ENCODE measurements around the gene MRPL10. TPM values are rescaled to one million over a fixed set of nuclear protein-coding genes. Genes with fewer than 3 reads are reported as not detected.
A peak's percentile ranks its signal among the peaks of the same experiment; 100 is the strongest.

The MRPL10 gene
- total and polyA plus RNA-seq, 2 experiments from 2014 or later: 50.2 to 74.7 TPM

GRCh38 chr17:47797797-47798196 lies 33.5 kb downstream of the MRPL10 start:
- no peak overlapping the region for H3K4me3 Mint-ChIP-seq
- peaks cover 8% of the 10 kb centered on the region for H3K27me3 Mint-ChIP-seq (ENCODE audit: insufficient read depth, low read depth, poor library complexity)
- peak; percentile 42 for DNase-seq (ENCODE audit: low spot score)

GRCh38 chr17:47792979-47793378 lies 38.4 kb downstream of the MRPL10 start:
- Mint-ChIP-seq H3K4me1 (peaks cover 4% of the 10 kb centered on the region; the same call in 2 of the 3 replicates), H3K36me3 (ENCODE audit: low read depth) (no peaks in the 10 kb centered on the region; the same call in 2 of the 3 replicates), H3K27me3 (ENCODE audit: insufficient read depth, low read depth, poor library complexity) (peaks cover 38% of the 10 kb centered on the region), H3K4me3 (no peak overlapping the region), H3K9me3 (no peaks in the 10 kb centered on the region), H3K27ac (no peak overlapping the region)
- DNase-seq (ENCODE audit: low spot score): no peak
- no peak overlapping the region for H3K27ac ChIP-seq (ENCODE audit: low read depth)
- H3F3A ChIP-seq (replicated peaks; ENCODE audit: low read depth): 0 out of 2 replicates have a peak, but pooled peaks cover 4% of the 10 kb centered on the region
- H3K79me2 ChIP-seq (replicated peaks; ENCODE audit: insufficient read depth): no peaks in the 10 kb centered on the region
- no peaks in the 10 kb centered on the region for H3K36me3 ChIP-seq (ENCODE audit: insufficient read depth)
- ATAC-seq: no peak
- 0 out of 2 replicates have a peak, but pooled peaks cover 4% of the 10 kb centered on the region for H3K4me1 ChIP-seq (ENCODE audit: insufficient read depth)
- no peaks in the 10 kb centered on the region for H3K9me2 ChIP-seq (ENCODE audit: insufficient read depth)
- no peak overlapping the region for H3K4me3 ChIP-seq
- H4K20me1 ChIP-seq (replicated peaks; ENCODE audit: insufficient read depth): no peaks in the 10 kb centered on the region; the same call in 1 of the 2 replicates
- H3K4me2 ChIP-seq: no peak overlapping the region
- peaks cover 63% of the 10 kb centered on the region for H3K27me3 ChIP-seq (ENCODE audit: insufficient read depth)
- H2AFZ ChIP-seq: no peak overlapping the region
- no peak for TF ChIP-seq ZNF462 (CRISPR knock-in tag; IDR thresholded peaks at IDR 0.05)

More at GRCh38 chr17:47797797-47798196, 33.5 kb downstream of the MRPL10 start:
- Histone ChIP-seq H3K36me3 (ENCODE audit: insufficient read depth) (no peaks in the 10 kb centered on the region), H4K20me1 (replicated peaks; ENCODE audit: insufficient read depth) (no peaks in the 10 kb centered on the region; the same call in none of the 2 replicates), H3K79me2 (replicated peaks; ENCODE audit: insufficient read depth) (no peaks in the 10 kb centered on the region), H3K4me3 (no peak overlapping the region), H2AFZ (no peak overlapping the region), H3K4me2 (no peak overlapping the region), H3K9me2 (ENCODE audit: insufficient read depth) (no peaks in the 10 kb centered on the region), H3K27me3 (ENCODE audit: insufficient read depth) (peaks cover 19% of the 10 kb centered on the region; the same call in 1 of the 2 replicates), H3F3A (replicated peaks; ENCODE audit: low read depth) (no peaks in the 10 kb centered on the region), H3K27ac (ENCODE audit: low read depth) (no peak overlapping the region), H3K4me1 (ENCODE audit: insufficient read depth) (no peaks in the 10 kb centered on the region)
- no peaks in the 10 kb centered on the region for H3K36me3 Mint-ChIP-seq (ENCODE audit: low read depth)
- H3K4me1 Mint-ChIP-seq: no peaks in the 10 kb centered on the region
- H3K9me3 Mint-ChIP-seq: no peaks in the 10 kb centered on the region
- TF ChIP-seq ETS1 (IDR thresholded peaks at IDR 0.05) (no peak), NANOG (IDR thresholded peaks at IDR 0.05; ENCODE audit: borderline replicate concordance) (no peak), REST (IDR thresholded peaks at IDR 0.05; ENCODE audit: unreplicated experiment) (peak; percentile 73), JUNB (IDR thresholded peaks at IDR 0.05; ENCODE audit: unreplicated experiment) (no peak)
- no peak for ATAC-seq
- no peak overlapping the region for H3K27ac Mint-ChIP-seq

Data from GM23338 (cell line).